NB4 (cell line): ENCODE results near the gene NNAT.

Source experiments
- CTCF ChIP-seq: IDR thresholded peaks from one replicate; pipeline ENCODE4 v1.5.1; 2012; ENCODE audit warnings: low read depth, low read length
- MYC ChIP-seq: IDR thresholded peaks from 2 replicates; pipeline ENCODE4 v1.6.1; 2011; ENCODE audit warnings: low read depth, low read length
- POLR2A ChIP-seq: IDR thresholded peaks from 2 replicates; pipeline ENCODE4 v1.6.1; 2011; ENCODE audit warnings: mild to moderate bottlenecking; ENCODE audit not compliant: insufficient read length; ENCODE audit errors: extremely low read depth

- TF ChIP-seq MYC (no peak), CTCF (no peak), POLR2A (no peak)
Measured at GRCh38 chr20:37492945-37493344, 28.1 kb upstream of the NNAT start.
